ENCODE results near the gene EID1.

Gene EID1

GRCh38 chr15:48868023-48868422, 9.9 kb upstream of the EID1 start:
- no peak for DNase-seq

- no peak for DNase-seq
Measured at GRCh38 chr15:48868536-48868935, 9.4 kb upstream of the EID1 start.

GRCh38 chr15:48869966-48870365, 8.0 kb upstream of the EID1 start:
- DNase-seq, result no peak

- DNase-seq, result no peak
Measured at GRCh38 chr15:48871542-48871941, 6.4 kb upstream of the EID1 start.

- DNase-seq, result no peak
Measured at GRCh38 chr15:48872632-48873031, 5.3 kb upstream of the EID1 start.

- no peak for DNase-seq
Measured at GRCh38 chr15:48875241-48875960, 2.5 kb upstream of the EID1 start.

- no peak for DNase-seq
Measured at GRCh38 chr15:48876057-48876456, 1.9 kb upstream of the EID1 start.

- DNase-seq, result no peak
Measured at GRCh38 chr15:48880070-48880634, 2.2 kb downstream of the EID1 start.

GRCh38 chr15:48883699-48884098, 5.8 kb downstream of the EID1 start:
- no peak for DNase-seq

GRCh38 chr15:48887144-48887543, 9.2 kb downstream of the EID1 start:
- DNase-seq, result no peak

- DNase-seq, result no peak
Measured at GRCh38 chr15:48888191-48888590, 10.3 kb downstream of the EID1 start.

GRCh38 chr15:48888836-48889235, 10.9 kb downstream of the EID1 start:
- DNase-seq, result no peak

GRCh38 chr15:48889925-48890324, 12.0 kb downstream of the EID1 start:
- DNase-seq, result no peak

- no peak for DNase-seq
Measured at GRCh38 chr15:48890375-48890972, 12.5 kb downstream of the EID1 start.

- peak; percentile 35 for DNase-seq
Measured at GRCh38 chr15:48891232-48891765, 13.4 kb downstream of the EID1 start.

- DNase-seq, result no peak
Measured at GRCh38 chr15:48893311-48893710, 15.4 kb downstream of the EID1 start.

GRCh38 chr15:48896869-48897814, 19.2 kb downstream of the EID1 start:
- peak; percentile 70 for DNase-seq

- peak; percentile 46 for DNase-seq
Measured at GRCh38 chr15:48898032-48898431, 20.1 kb downstream of the EID1 start.

- DNase-seq, result no peak
Measured at GRCh38 chr15:48898446-48898845, 20.5 kb downstream of the EID1 start.

GRCh38 chr15:48899793-48900192, 21.9 kb downstream of the EID1 start:
- DNase-seq, result no peak

- no peak for DNase-seq
Measured at GRCh38 chr15:48904758-48905157, 26.8 kb downstream of the EID1 start.

- DNase-seq, result no peak
Measured at GRCh38 chr15:48905216-48905615, 27.3 kb downstream of the EID1 start.

GRCh38 chr15:48905847-48906246, 27.9 kb downstream of the EID1 start:
- no peak for DNase-seq

All from right kidney (tissue), 1 donor.